SK-N-MC (cell line): Measurements from ENCODE around the gene SOX8.

Experiments used
- DNase-seq: peaks from one replicate; pipeline ENCODE4 v3.0.0-alpha.2; 2011; ENCODE audit warnings: low read depth, low spot score
- H3K27ac ChIP-seq: fragments of 200-600 bp; sonication (generic); 2 replicates; pipeline ENCODE4 v1.5.1; 2016; ENCODE audit warnings: mixed run types
- H3K36me3 ChIP-seq: fragments of 200-600 bp; sonication (generic); 2 replicates; pipeline ENCODE4 v1.6.1; 2017; ENCODE audit warnings: antibody characterized with exemption, low read length, mixed read lengths; ENCODE audit not compliant: insufficient read depth
- H3K4me3 ChIP-seq: fragments of 200-600 bp; sonication (generic); 2 replicates; pipeline ENCODE4 v1.5.1; 2016
- H3K9ac ChIP-seq: fragments of 200-600 bp; sonication (generic); 2 replicates; pipeline ENCODE4 v1.8.0; 2017; ENCODE audit warnings: mixed run types, mixed read lengths; ENCODE audit not compliant: insufficient read length
- H3K9me3 ChIP-seq: fragments of 200-600 bp; sonication (generic); 2 replicates; pipeline ENCODE4 v1.6.1; 2017; ENCODE audit warnings: low read depth, mild to moderate bottlenecking, antibody characterized with exemption, low read length, moderate library complexity, mixed read lengths
- EZH2 ChIP-seq: fragments of 200-600 bp; sonication (generic); IDR thresholded peaks from one replicate; pipeline ENCODE4 v1.6.1; 2017; ENCODE audit warnings: antibody characterized with exemption
- FOXP2 ChIP-seq: optimal IDR thresholded peaks from 2 replicates; pipeline ENCODE3; 2011; ENCODE audit warnings: mild to moderate bottlenecking, moderate library complexity; ENCODE audit not compliant: insufficient read depth; ENCODE audit errors: extremely low read length, control extremely low read depth
- POLR2AphosphoS5 ChIP-seq: IDR thresholded peaks from 2 replicates; pipeline ENCODE4 v1.6.1; 2012; ENCODE audit warnings: mild to moderate bottlenecking, low read depth, low read length, borderline replicate concordance

Gene SOX8

DNA sequence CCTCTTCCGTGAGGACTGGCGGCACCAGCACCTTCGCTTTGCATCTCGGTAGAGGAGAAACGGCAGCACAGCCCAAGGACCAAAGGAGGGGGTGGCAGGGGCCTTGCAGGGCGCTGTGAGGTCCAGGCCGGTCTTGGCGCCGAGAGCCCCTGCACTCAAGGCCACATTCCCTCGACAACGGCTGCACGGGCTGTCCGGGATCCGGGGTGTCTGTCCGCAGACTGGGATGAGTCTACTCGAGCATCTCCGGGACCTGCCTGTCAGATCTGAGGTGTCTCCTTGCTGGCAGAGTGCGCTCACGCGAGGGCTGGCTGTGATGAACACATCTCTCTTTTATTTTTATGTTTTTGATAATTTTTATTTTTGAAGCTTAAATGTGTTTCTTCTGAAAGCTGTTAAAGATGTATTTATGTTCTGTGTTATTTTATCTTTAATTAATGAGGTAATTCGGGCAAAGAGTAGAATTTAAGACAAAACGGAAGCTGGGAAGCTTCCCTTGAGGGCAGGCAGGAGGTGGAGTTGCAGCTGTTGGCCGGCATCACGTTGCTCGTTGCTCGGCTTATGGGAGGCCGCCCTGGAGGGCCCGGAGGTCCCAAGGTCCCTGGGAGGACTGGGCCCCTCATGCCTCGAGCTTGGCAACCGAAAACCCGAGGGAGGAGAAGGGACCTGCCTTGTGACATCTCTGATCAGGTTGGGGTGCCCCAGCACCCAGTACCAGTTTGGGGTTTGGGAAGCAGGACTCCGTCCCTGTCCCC lies 4.3 kb downstream of the SOX8 start:
- no peaks in the 10 kb centered on the region for H3K9me3 ChIP-seq
- H3K4me3 ChIP-seq, result no peak overlapping the region
- no peaks in the 10 kb centered on the region for H3K36me3 ChIP-seq
- no peak for DNase-seq
- H3K9ac ChIP-seq, result no peak overlapping the region
- no peak for TF ChIP-seq FOXP2
- no peak for TF ChIP-seq EZH2
- TF ChIP-seq POLR2AphosphoS5, result no peak
- no peak overlapping the region for H3K27ac ChIP-seq

DNA sequence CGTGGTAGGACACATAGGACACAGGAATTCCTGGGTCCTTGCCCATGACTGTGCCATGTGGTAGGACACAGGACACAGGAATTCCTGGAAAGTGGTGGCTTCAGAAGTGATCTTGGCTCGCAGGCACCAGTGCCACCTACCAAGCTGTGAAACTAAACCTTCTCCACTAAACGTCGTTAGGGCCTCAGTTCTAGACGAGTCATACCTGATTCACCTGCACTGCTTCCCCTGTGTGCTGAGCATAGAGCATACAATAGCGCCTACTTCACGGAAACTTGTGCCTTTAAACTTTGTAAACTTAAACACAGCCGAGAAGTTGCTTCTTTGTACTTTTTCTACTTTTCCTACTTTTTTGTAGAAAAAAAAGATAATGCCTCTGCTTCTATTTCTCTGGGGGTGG lies 4.8 kb downstream of the SOX8 start:
- H3K9me3 ChIP-seq, result no peaks in the 10 kb centered on the region
- no peak for TF ChIP-seq EZH2
- H3K27ac ChIP-seq, result no peak overlapping the region
- no peak overlapping the region for H3K9ac ChIP-seq
- no peak overlapping the region for H3K4me3 ChIP-seq
- DNase-seq, result no peak
- H3K36me3 ChIP-seq, result no peaks in the 10 kb centered on the region

- peak overlapping the region; percentile 4 for H3K4me3 ChIP-seq
- DNase-seq, result no peak
- H3K9me3 ChIP-seq, result no peaks in the 10 kb centered on the region
- TF ChIP-seq POLR2AphosphoS5, result no peak
- no peak for TF ChIP-seq FOXP2
- no peak for TF ChIP-seq EZH2
- H3K9ac ChIP-seq, result no peak overlapping the region
- no peaks in the 10 kb centered on the region for H3K36me3 ChIP-seq
- no peak overlapping the region for H3K27ac ChIP-seq
Measured at GRCh38 chr16:986925-987582, 5.5 kb downstream of the SOX8 start.

DNA sequence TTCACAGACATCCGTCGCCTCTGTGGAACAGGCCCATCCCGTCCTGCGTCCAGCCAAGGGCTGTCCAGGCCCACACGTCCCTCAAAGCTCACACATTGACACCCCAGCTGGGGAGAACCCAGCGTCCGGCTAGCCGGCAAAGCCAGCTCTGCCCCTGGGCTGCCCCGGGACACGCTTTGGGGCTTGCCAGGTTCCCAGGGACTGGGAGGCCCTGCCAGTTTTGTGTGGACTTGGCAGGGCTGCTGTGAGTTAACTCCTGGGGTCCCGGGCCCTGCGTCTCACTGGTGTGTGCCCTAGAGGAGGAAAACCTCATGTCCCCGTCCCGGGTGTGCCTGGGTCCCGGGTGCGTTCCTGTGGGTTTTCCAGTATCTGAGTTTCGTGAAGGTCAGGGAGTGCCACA lies 6.3 kb downstream of the SOX8 start:
- Histone ChIP-seq H3K4me3 (peak overlapping the region; percentile 4; the same call in 1 of the 2 replicates), H3K9ac (peak overlapping the region; percentile 47), H3K36me3 (no peaks in the 10 kb centered on the region), H3K27ac (no peak overlapping the region), H3K9me3 (no peaks in the 10 kb centered on the region)
- TF ChIP-seq FOXP2, result no peak
- TF ChIP-seq POLR2AphosphoS5, result no peak
- no peak for DNase-seq

DNA sequence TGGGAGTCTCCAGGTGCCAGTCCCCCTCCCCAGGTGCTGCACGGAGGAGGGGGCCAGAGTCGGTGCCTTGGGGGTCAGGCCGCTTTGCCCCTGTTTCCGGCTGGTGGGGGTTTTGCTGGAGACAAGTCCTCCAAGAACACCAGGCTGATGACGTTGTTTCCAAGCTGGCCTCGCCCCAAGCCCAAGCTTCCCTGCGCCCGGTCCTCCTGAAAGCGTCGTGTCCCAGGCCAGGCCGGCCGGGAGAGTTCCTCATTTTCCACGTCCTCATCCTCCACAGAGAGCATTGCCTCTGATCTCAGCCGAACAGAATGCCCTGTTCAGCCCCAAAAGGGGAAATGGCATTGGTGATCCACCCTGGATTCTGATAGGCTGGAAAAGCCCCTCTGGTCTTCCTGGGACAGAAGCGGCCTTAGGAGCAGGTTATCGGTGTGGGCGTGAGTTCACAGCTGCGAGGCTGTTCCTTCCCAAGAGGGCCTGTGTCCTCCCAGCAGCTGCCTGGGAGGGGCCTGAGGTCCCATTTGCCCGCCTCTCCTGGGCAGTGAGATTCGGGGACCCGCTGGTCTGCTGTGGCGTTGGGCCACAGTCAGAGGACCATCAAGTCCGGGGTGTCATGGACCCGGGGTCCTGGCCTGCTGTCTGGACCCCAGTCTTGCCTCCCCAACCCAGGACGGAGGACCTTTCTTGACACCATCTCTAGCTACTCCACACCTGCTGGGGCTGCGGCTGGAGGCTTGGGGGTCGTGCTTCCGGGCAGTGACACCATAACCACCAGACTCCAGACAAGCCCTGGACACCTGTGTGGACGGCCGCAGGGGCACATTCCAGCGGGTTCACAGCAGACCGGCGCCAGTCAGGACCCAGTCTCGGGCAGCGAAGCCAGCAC lies 7.1 kb downstream of the SOX8 start:
- Histone ChIP-seq H3K9me3 (no peaks in the 10 kb centered on the region), H3K36me3 (no peaks in the 10 kb centered on the region), H3K4me3 (no peak overlapping the region), H3K9ac (no peak overlapping the region), H3K27ac (no peak overlapping the region)
- DNase-seq, result no peak
- no peak for TF ChIP-seq FOXP2
- TF ChIP-seq EZH2, result no peak
- no peak for TF ChIP-seq POLR2AphosphoS5

DNA sequence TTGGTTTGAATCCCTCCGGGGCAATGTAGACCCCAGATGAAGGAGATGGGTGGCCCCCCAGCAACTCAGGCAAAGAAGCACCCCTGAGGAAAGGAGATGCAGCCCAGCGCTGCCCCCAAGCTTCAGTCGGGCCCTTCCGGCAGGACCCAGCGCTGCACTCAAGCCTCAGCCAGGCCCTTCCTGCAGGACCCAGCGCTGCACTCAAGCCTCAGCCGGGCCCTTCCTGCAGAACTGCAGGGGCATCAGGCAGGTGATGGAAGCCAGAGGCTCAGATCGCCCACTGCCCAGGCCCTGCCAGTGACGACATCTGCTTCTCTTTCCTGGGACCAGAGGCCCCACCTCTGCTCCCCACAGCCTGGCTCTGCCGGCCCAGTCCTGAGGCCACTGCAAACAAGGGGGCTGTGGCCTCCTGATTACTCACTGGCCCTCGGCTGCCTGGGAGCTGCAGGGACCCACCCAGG lies 7.8 kb downstream of the SOX8 start:
- DNase-seq, result no peak
- Histone ChIP-seq H3K27ac (no peak overlapping the region), H3K36me3 (no peaks in the 10 kb centered on the region), H3K9ac (no peak overlapping the region), H3K4me3 (no peak overlapping the region), H3K9me3 (no peaks in the 10 kb centered on the region)
- no peak for TF ChIP-seq POLR2AphosphoS5
- no peak for TF ChIP-seq FOXP2
- no peak for TF ChIP-seq EZH2

DNA sequence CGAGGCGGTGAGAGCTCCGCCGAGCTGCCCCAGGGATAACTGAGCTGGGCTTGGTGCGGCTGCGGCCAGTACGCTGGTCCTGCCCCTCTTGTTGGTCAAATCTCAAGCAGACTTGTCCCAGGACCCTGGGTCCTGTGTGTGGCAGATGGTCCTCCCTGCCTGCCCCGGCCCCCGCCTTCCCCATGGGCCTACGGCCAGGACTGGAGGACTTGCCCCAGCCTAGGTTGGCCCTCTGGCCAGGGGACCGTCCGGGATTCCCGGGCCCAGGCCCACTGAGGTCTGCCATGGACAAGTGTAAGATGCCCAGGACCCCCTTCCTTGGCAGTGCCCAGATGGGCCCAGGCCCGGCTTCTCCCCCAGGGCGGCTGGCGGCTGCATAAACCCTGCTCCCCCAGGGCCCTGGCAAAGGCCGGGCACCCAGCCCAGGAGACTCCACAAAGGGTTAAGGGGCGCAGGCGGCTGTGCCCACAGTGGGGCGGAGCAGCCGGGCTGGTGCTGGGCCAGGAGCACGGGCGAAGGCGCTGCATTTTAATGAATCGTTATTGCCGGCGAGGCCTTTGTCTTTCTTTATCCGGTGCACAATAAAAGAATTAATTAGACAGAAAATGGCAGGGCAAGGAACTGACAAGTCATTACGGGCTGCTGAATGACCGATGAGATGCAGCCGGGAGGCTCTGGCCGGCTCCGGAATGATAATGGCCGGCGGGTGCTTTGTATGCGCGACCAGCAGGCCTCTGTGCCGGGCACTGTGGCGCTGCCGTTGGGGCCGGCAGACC lies 9.1 kb downstream of the SOX8 start:
- H3K9me3 ChIP-seq, result no peaks in the 10 kb centered on the region
- H3K9ac ChIP-seq, result no peak overlapping the region
- TF ChIP-seq FOXP2, result no peak
- no peak for TF ChIP-seq POLR2AphosphoS5
- TF ChIP-seq EZH2, result no peak
- H3K36me3 ChIP-seq, result no peaks in the 10 kb centered on the region
- DNase-seq, result no peak
- H3K4me3 ChIP-seq, result no peak overlapping the region
- H3K27ac ChIP-seq, result no peak overlapping the region
